B cell (primary cell): ENCODE data around the gene PC. TPM values are rescaled to one million over a fixed set of nuclear protein-coding genes. Genes with fewer than 3 reads are reported as not detected.

ENCODE experiments used
- ATAC-seq: fragments of 200-7000 bp; cut with Tn5 transposase; one replicate; pipeline ENCODE4 v1.10.0; 2021; ENCODE audit warnings: low read depth, mild to moderate bottlenecking, moderate number of reproducible peaks, moderate library complexity
- CTCF ChIA-PET: fragments of 350-600 bp; sonication (Branson Sonifier 250); formaldehyde crosslinking; loops from one replicate; lab custom pipeline; 2021; ENCODE audit warnings: antibody characterized with exemption, inconsistent platforms; lab: Charles Lee
- POLR2A ChIA-PET: fragments of 350-600 bp; sonication (Branson Sonifier 250); formaldehyde crosslinking; loops from one replicate; lab custom pipeline; 2021; ENCODE audit warnings: antibody characterized with exemption; lab: Charles Lee
- DNase-seq: peaks from one replicate; pipeline ENCODE4 v3.0.0; 2013
- H2AFZ ChIP-seq: 2 replicates; pipeline ENCODE4 v1.6.1; 2012; ENCODE audit warnings: mild to moderate bottlenecking, low read depth, low read length; ENCODE audit not compliant: insufficient read depth, poor library complexity, severe bottlenecking
- H3K27ac ChIP-seq, 2 donors: 1 replicate in 1 of 2; 2 replicates in 1 of 2; pipeline ENCODE4 v1.5.1; 2012 to 2013; ENCODE audit warnings: low read length in 2 of 2, mild to moderate bottlenecking in 2 of 2, moderate library complexity in 1 of 2
- H3K27me3 ChIP-seq, 4 experiments: fragments of 200-600 bp in 1 of 4; sonication (generic) in 1 of 4; replicated peaks in 1 of 4; 1 replicate in 2 of 4; 2 replicates in 2 of 4; pipeline versions ENCODE4 v1.6.1 to v1.7.0; 2013 to 2016; ENCODE audit warnings: low read length in 3 of 4, mild to moderate bottlenecking in 2 of 4, mixed read lengths in 1 of 4, moderate library complexity in 1 of 4; ENCODE audit not compliant: insufficient read depth in 4 of 4, control insufficient read depth in 3 of 4; ENCODE audit errors: control extremely low read depth in 1 of 4
- H3K36me3 ChIP-seq, 2 experiments: replicated peaks in 1 of 2; 1 replicate in 1 of 2; 2 replicates in 1 of 2; pipeline versions ENCODE4 v1.6.1 to v1.7.1; 2013; ENCODE audit warnings: low read length in 1 of 2; ENCODE audit not compliant: insufficient read depth in 2 of 2, control insufficient read depth in 1 of 2; ENCODE audit errors: control extremely low read depth in 1 of 2, extremely low read depth in 1 of 2
- H3K4me1 ChIP-seq, 2 donors: fragments of 200-600 bp in 1 of 2; sonication (generic) in 1 of 2; 1 replicate in 1 of 2; 2 replicates in 1 of 2; pipeline versions ENCODE4 v1.5.1 to v1.6.1; 2013 to 2017; ENCODE audit warnings: low read length in 2 of 2; ENCODE audit not compliant: control insufficient read depth in 2 of 2, insufficient read depth in 2 of 2
- H3K4me2 ChIP-seq: replicated peaks from 2 replicates; pipeline ENCODE3; 2012; ENCODE audit warnings: mild to moderate bottlenecking, low read depth, low read length; ENCODE audit not compliant: poor library complexity, severe bottlenecking
- H3K4me3 ChIP-seq, 5 experiments: fragments of 200-600 bp in 1 of 5; sonication (generic) in 1 of 5; 1 replicate in 3 of 5; 2 replicates in 2 of 5; pipeline versions ENCODE4 v1.5.1 to v1.7.0; 2011 to 2016; ENCODE audit warnings: low read length in 4 of 5, mild to moderate bottlenecking in 4 of 5, low read depth in 2 of 5, control low read depth in 1 of 5, moderate library complexity in 1 of 5; ENCODE audit not compliant: insufficient read depth in 1 of 5; ENCODE audit errors: control extremely low read depth in 1 of 5, extremely low read depth in 1 of 5
- H3K79me2 ChIP-seq: fragments of 200-600 bp; sonication (generic); one replicate; pipeline ENCODE4 v1.6.0; 2016; ENCODE audit warnings: low read length; ENCODE audit not compliant: control insufficient read depth, insufficient read depth
- H3K9ac ChIP-seq: fragments of 200-600 bp; sonication (generic); 2 replicates; pipeline ENCODE4 v1.6.1; 2017; ENCODE audit warnings: mild to moderate bottlenecking, low read length, moderate library complexity
- H3K9me3 ChIP-seq, 3 donors: one replicate each; pipeline versions ENCODE4 v1.6.1 to v1.7.1; 2013; ENCODE audit warnings: low read length in 2 of 3; ENCODE audit not compliant: control insufficient read depth in 2 of 3, insufficient read depth in 1 of 3; ENCODE audit errors: control extremely low read depth in 1 of 3
- H4K20me1 ChIP-seq: 2 replicates; pipeline ENCODE4 v1.6.0; 2012; ENCODE audit warnings: mild to moderate bottlenecking, low read length; ENCODE audit not compliant: insufficient read depth, control insufficient read depth, poor library complexity, severe bottlenecking
- H3K27ac Mint-ChIP-seq: one replicate; pipeline ENCODE4 v1.8.0; 2021; ENCODE audit warnings: mixed read lengths
- H3K27me3 Mint-ChIP-seq: one replicate; pipeline ENCODE4 v1.8.0; 2021; ENCODE audit warnings: mixed read lengths
- H3K4me1 Mint-ChIP-seq: one replicate; pipeline ENCODE4 v1.8.0; 2021; ENCODE audit warnings: mixed read lengths
- H3K4me3 Mint-ChIP-seq: one replicate; pipeline ENCODE4 v1.8.0; 2021; ENCODE audit warnings: mixed read lengths
- H3K9me3 Mint-ChIP-seq: one replicate; pipeline ENCODE4 v1.8.0; 2022; ENCODE audit warnings: mixed read lengths; ENCODE audit not compliant: insufficient read depth
- EZH2 ChIP-seq: IDR thresholded peaks from 2 replicates; pipeline ENCODE4 v1.6.1; 2012; ENCODE audit warnings: borderline replicate concordance, low read depth, mild to moderate bottlenecking, moderate library complexity, low read length; ENCODE audit not compliant: insufficient read depth, poor library complexity, severe bottlenecking
- WGBS: methylation state at CpG from one replicate; pipeline ENCODE4 v1.1.5; 2013; ENCODE audit warnings: missing lambda C conversion rate; ENCODE audit not compliant: insufficient coverage; 5-methylcytosine and 5-hydroxymethylcytosine counted together
- intact Hi-C: fragments of 100-400 bp; cut with micrococcal nuclease; formaldehyde crosslinking; loops from one replicate; pipeline ENCODE4 v1.10.0; 2022
- polyA plus RNA-seq: library from polyadenylated mRNA; depleted of rRNA; stranded (reverse); fragments of >200 nt; gene quantifications from 2 replicates; pipeline ENCODE4 v1.2.3, GENCODE V29; 2012
- total RNA-seq, 2 donors: library from RNA; stranded (reverse); fragments of 120-200 nt in 1 of 2; gene quantifications; 1 replicate in 1 of 2; 2 replicates in 1 of 2; pipeline versions ENCODE4 v1.2.3 to v1.2.4, GENCODE V29; 2013 to 2022
- TF ChIP-seq, protein P1 (sequence below): fragments of 200-600 bp; IDR thresholded peaks from one replicate; pipeline ENCODE4 v1.8.0; 2022; ENCODE audit warnings: antibody characterized with exemption, mild to moderate bottlenecking

PC gene
- total and polyA plus RNA-seq, 2 donors (not counting 1 experiment from before 2014, with no cell fraction given): 1.5 to 4.4 TPM

DNA sequence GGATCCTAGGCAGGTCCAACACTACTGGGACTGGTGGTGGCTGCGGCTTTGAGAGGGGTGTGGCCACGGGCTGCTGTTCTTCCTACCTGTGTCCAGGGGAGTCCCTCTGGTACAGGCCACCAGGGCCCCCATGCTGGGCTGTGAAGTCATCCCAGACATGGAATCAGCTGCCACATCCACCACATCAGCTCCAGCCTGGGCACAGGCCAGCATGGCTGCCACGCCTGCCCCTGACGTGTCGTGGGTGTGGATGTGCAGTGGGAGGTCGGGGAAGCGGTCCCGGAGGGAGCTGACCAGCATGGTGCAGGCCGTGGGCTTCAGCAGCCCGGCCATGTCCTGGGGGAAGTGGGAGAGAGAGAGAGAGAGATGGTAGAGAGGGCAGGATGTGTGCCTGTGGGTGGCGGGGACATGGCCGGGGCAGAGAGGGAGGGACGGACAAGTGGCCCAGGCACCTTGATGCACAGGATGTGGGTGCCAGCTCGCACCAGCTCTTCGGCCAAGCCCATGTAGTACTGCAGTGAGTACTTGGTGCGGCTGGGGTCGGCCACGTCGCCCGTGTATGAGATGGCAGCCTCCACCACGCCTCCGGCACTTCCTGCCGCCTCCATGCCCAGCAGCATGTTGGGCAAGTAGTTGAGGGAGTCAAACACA lies 107.5 kb downstream of the PC start:
- ChIA-PET POLR2A (no interaction called here), CTCF (interaction anchor here (0.5 kb wide), 1 partner anchor 10 kb away, joined by 4 read pairs; no protein-coding TSS in a partner anchor)
- DNase-seq (no peak), ATAC-seq (no peak)
- peaks cover 3 to 13% of the 10 kb centered on the region in 2 donors for H3K4me1 ChIP-seq
- peaks cover 1% of the 10 kb centered on the region for H3K79me2 ChIP-seq
- no peaks in the 10 kb centered on the region for H3K27me3 ChIP-seq
- H3K9me3 ChIP-seq: no peaks in the 10 kb centered on the region
- no peak overlapping the region for H3K4me3 Mint-ChIP-seq
- H3K9ac ChIP-seq: no peak overlapping the region
- TF ChIP-seq, protein P1, sequence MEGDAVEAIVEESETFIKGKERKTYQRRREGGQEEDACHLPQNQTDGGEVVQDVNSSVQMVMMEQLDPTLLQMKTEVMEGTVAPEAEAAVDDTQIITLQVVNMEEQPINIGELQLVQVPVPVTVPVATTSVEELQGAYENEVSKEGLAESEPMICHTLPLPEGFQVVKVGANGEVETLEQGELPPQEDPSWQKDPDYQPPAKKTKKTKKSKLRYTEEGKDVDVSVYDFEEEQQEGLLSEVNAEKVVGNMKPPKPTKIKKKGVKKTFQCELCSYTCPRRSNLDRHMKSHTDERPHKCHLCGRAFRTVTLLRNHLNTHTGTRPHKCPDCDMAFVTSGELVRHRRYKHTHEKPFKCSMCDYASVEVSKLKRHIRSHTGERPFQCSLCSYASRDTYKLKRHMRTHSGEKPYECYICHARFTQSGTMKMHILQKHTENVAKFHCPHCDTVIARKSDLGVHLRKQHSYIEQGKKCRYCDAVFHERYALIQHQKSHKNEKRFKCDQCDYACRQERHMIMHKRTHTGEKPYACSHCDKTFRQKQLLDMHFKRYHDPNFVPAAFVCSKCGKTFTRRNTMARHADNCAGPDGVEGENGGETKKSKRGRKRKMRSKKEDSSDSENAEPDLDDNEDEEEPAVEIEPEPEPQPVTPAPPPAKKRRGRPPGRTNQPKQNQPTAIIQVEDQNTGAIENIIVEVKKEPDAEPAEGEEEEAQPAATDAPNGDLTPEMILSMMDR: no peak
- no peak for TF ChIP-seq EZH2
- no peaks in the 10 kb centered on the region for H3K27me3 Mint-ChIP-seq
- WGBS: 97% methylated on average over 15 of the region's 23 CpGs
- H3K36me3 ChIP-seq: peaks cover 1 to 22% of the 10 kb centered on the region in 2 experiments
- H4K20me1 ChIP-seq: no peaks in the 10 kb centered on the region
- intact Hi-C loops: no loop called here
- no peak overlapping the region for H3K27ac ChIP-seq
- no peaks in the 10 kb centered on the region for H3K9me3 Mint-ChIP-seq
- no peak overlapping the region for H3K4me2 ChIP-seq
- H3K4me1 Mint-ChIP-seq: peaks cover 11% of the 10 kb centered on the region
- no peak overlapping the region for H3K4me3 ChIP-seq
- H3K27ac Mint-ChIP-seq: no peak overlapping the region
- H2AFZ ChIP-seq: no peak overlapping the region

DNA sequence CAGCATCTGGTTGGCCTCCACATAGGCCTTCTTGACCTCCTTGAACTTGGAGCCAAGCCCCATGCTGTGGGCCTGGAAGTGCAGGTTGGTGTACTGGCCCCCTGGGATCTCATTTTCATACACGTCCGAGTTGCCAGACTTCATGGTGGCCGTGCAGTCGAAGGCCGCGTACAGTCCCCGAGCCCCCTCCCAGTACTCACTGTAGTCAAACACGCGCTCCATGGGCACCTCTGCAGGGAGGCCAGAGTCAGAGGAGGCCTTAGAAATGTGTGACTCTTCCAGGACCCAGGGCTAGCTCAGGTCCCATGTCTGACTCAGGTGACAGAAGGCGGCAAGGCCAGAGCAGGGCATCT lies 108.0 kb downstream of the PC start:
- no peaks in the 10 kb centered on the region for H3K9me3 ChIP-seq
- Mint-ChIP-seq H3K9me3 (no peaks in the 10 kb centered on the region), H3K4me3 (no peak overlapping the region), H3K4me1 (peaks cover 9% of the 10 kb centered on the region), H3K27me3 (no peaks in the 10 kb centered on the region), H3K27ac (no peak overlapping the region)
- peaks cover 5% of the 10 kb centered on the region for H3K79me2 ChIP-seq
- ATAC-seq (no peak), DNase-seq (no peak)
- H3K4me3 ChIP-seq: no peak overlapping the region
- ChIA-PET POLR2A (no interaction called here), CTCF (no interaction called here)
- no peak overlapping the region for H3K4me2 ChIP-seq
- H2AFZ ChIP-seq: no peak overlapping the region
- intact Hi-C loops: no loop called here
- no peaks in the 10 kb centered on the region for H3K27me3 ChIP-seq
- WGBS: 96% methylated on average over 5 of the region's 10 CpGs
- peaks cover 0 to 8% of the 10 kb centered on the region in 2 donors for H3K4me1 ChIP-seq
- H3K36me3 ChIP-seq: peaks cover 1 to 27% of the 10 kb centered on the region in 2 experiments
- TF ChIP-seq, protein P1: no peak
- no peak for TF ChIP-seq EZH2
- H4K20me1 ChIP-seq: no peaks in the 10 kb centered on the region
- no peak overlapping the region for H3K9ac ChIP-seq
- no peak overlapping the region for H3K27ac ChIP-seq
